Naive thymus-derived CD4-positive, alpha-beta T cell (primary cell): ENCODE measurements around the gene KDM4C. TPM values are rescaled to one million over a fixed set of nuclear protein-coding genes. Genes with fewer than 3 reads are reported as not detected.
A peak's percentile ranks its signal among the peaks of the same experiment; 100 is the strongest.

Source experiments
- ATAC-seq: fragments of 150-1000 bp; cut with Tn5 transposase; 2 replicates; pipeline ENCODE4 v1.10.0; 2021; ENCODE audit warnings: mild to moderate bottlenecking, moderate library complexity
- CTCF ChIA-PET: fragments of 350-600 bp; sonication (Branson Sonifier 250); formaldehyde crosslinking; loops from one replicate; lab custom pipeline; 2021; ENCODE audit warnings: antibody characterized with exemption; lab: Charles Lee
- POLR2A ChIA-PET: fragments of 350-600 bp; sonication (Branson Sonifier 250); formaldehyde crosslinking; loops from one replicate; lab custom pipeline; 2021; ENCODE audit warnings: antibody characterized with exemption, inconsistent platforms; lab: Charles Lee
- DNase-seq, 9 donors: peaks; one replicate each; pipeline versions ENCODE4 v3.0.0 to v3.0.0-alpha.2; 2020 to 2022; ENCODE audit warnings: mixed read lengths in 1 of 9
- H3K27ac ChIP-seq: one replicate; pipeline ENCODE4 v1.7.0; 2013; ENCODE audit warnings: mild to moderate bottlenecking, low read depth, low read length, moderate library complexity
- H3K27me3 ChIP-seq, 2 donors: one replicate each; pipeline ENCODE4 v1.7.0; 2013; ENCODE audit warnings: low read length in 2 of 2, mild to moderate bottlenecking in 2 of 2, moderate library complexity in 2 of 2; ENCODE audit not compliant: control insufficient read depth in 2 of 2, insufficient read depth in 2 of 2
- H3K36me3 ChIP-seq, 3 experiments: 1 replicate in 2 of 3; 2 replicates in 1 of 3; pipeline ENCODE4 v1.7.0; 2013; ENCODE audit warnings: low read length in 3 of 3, mild to moderate bottlenecking in 3 of 3, moderate library complexity in 1 of 3; ENCODE audit not compliant: insufficient read depth in 3 of 3, control insufficient read depth in 2 of 3
- H3K4me1 ChIP-seq, 2 donors: one replicate each; pipeline ENCODE4 v1.7.0; 2013; ENCODE audit warnings: low read length in 2 of 2, mild to moderate bottlenecking in 2 of 2, moderate library complexity in 1 of 2; ENCODE audit not compliant: control insufficient read depth in 2 of 2, insufficient read depth in 2 of 2
- H3K4me3 ChIP-seq: 2 replicates; pipeline ENCODE4 v1.7.0; 2013; ENCODE audit warnings: mild to moderate bottlenecking, low read length
- H3K9me3 ChIP-seq, 3 experiments: 1 replicate in 2 of 3; 2 replicates in 1 of 3; pipeline ENCODE4 v1.7.0; 2013; ENCODE audit warnings: low read length in 3 of 3; ENCODE audit not compliant: control insufficient read depth in 2 of 3
- H3K27ac Mint-ChIP-seq, 9 donors: one replicate each; pipeline ENCODE4 v1.8.0; 2020 to 2022; ENCODE audit warnings: mixed read lengths in 9 of 9, mild to moderate bottlenecking in 8 of 9, moderate library complexity in 5 of 9, inconsistent platforms in 2 of 9
- H3K27me3 Mint-ChIP-seq, 5 donors: one replicate each; pipeline ENCODE4 v1.8.0; 2021 to 2022; ENCODE audit warnings: mixed read lengths in 5 of 5, mild to moderate bottlenecking in 1 of 5
- H3K36me3 Mint-ChIP-seq, 5 donors: one replicate each; pipeline ENCODE4 v1.8.0; 2020 to 2022; ENCODE audit warnings: mixed read lengths in 5 of 5, mild to moderate bottlenecking in 3 of 5, inconsistent platforms in 1 of 5
- H3K4me1 Mint-ChIP-seq, 7 donors: one replicate each; pipeline ENCODE4 v1.8.0; 2020 to 2022; ENCODE audit warnings: mixed read lengths in 7 of 7, mild to moderate bottlenecking in 3 of 7, inconsistent platforms in 1 of 7
- H3K4me3 Mint-ChIP-seq, 10 donors: one replicate each; pipeline ENCODE4 v1.8.0; 2020 to 2022; ENCODE audit warnings: mild to moderate bottlenecking in 10 of 10, mixed read lengths in 10 of 10, moderate library complexity in 6 of 10, inconsistent platforms in 2 of 10
- H3K9me3 Mint-ChIP-seq, 11 donors: one replicate each; pipeline ENCODE4 v1.8.0; 2020 to 2022; ENCODE audit warnings: mixed read lengths in 11 of 11, mild to moderate bottlenecking in 4 of 11, inconsistent platforms in 1 of 11, moderate library complexity in 1 of 11
- intact Hi-C, 2 donors: fragments of 100-400 bp; cut with micrococcal nuclease; formaldehyde crosslinking; loops; one replicate each; pipeline ENCODE4 v1.15.1; 2023
- polyA plus RNA-seq, 2 donors: library from polyadenylated mRNA; unstranded; fragments of 300-500 nt; fragmentation: Illumina TruSeq; gene quantifications; one replicate each; pipeline ENCODE4 v1.2.3, GENCODE V29; 2021
- total RNA-seq, 6 experiments: library from RNA in 5 of 6; stranded (reverse) in 5 of 6; gene quantifications; 1 replicate in 5 of 6; 2 replicates in 1 of 6; pipeline ENCODE4 v1.2.3 and lab custom pipeline; 2021 to 2026

Gene KDM4C
- total and polyA plus RNA-seq, 7 experiments from 2014 or later = 38.5 to 100 (median 91.3) TPM

- H3K4me1 ChIP-seq = no peaks in the 10 kb centered on the region
- POLR2A ChIA-PET = no interaction called here
- no peak overlapping the region for H3K4me3 Mint-ChIP-seq
- intact Hi-C loops = no loop called here
- peaks cover 6 to 79% (median 12%) of the 10 kb centered on the region in 3 experiments for H3K36me3 ChIP-seq
- DNase-seq (no peak), ATAC-seq (no peak)
- H3K27me3 ChIP-seq = no peaks in the 10 kb centered on the region
- CTCF ChIA-PET = no interaction called here
- H3K9me3 Mint-ChIP-seq = peaks cover 0 to 2% (median 0%) of the 10 kb centered on the region in 11 donors
- no peak overlapping the region for H3K4me3 ChIP-seq
- no peaks in the 10 kb centered on the region for H3K9me3 ChIP-seq
- no peaks in the 10 kb centered on the region for H3K4me1 Mint-ChIP-seq
- H3K27ac ChIP-seq = no peak overlapping the region
- H3K27me3 Mint-ChIP-seq = no peaks in the 10 kb centered on the region
- H3K36me3 Mint-ChIP-seq = peaks cover 24 to 57% (median 44%) of the 10 kb centered on the region in 5 donors
- H3K27ac Mint-ChIP-seq = no peak overlapping the region
These were observed 229.6 kb downstream of the KDM4C start for GRCh38 chr9:6987381-6987780.

GRCh38 chr9:6991418-6991817 is 233.6 kb downstream of the KDM4C start:
- no peak for DNase-seq
- H3K27me3 ChIP-seq = no peaks in the 10 kb centered on the region
- Mint-ChIP-seq H3K36me3 (peaks cover 24 to 60% (median 46%) of the 10 kb centered on the region in 5 donors), H3K27me3 (no peaks in the 10 kb centered on the region), H3K27ac (peak overlapping the region in 1 of 9 donors; percentile 26), H3K4me1 (peaks cover 0 to 4% (median 0%) of the 10 kb centered on the region in 7 donors), H3K9me3 (no peaks in the 10 kb centered on the region), H3K4me3 (no peak overlapping the region)
- ATAC-seq = no peak
- H3K4me3 ChIP-seq = no peak overlapping the region
- no peak overlapping the region for H3K27ac ChIP-seq
- H3K36me3 ChIP-seq = peaks cover 6 to 69% (median 12%) of the 10 kb centered on the region in 3 experiments
- intact Hi-C loops = no loop called here
- POLR2A ChIA-PET = no interaction called here
- CTCF ChIA-PET = no interaction called here
- H3K4me1 ChIP-seq = no peaks in the 10 kb centered on the region
- no peaks in the 10 kb centered on the region for H3K9me3 ChIP-seq

- Histone ChIP-seq H3K27me3 (no peaks in the 10 kb centered on the region), H3K9me3 (no peaks in the 10 kb centered on the region), H3K27ac (no peak overlapping the region), H3K4me3 (no peak overlapping the region), H3K4me1 (no peaks in the 10 kb centered on the region), H3K36me3 (peaks cover 0 to 49% (median 4%) of the 10 kb centered on the region in 3 experiments)
- no peaks in the 10 kb centered on the region for H3K9me3 Mint-ChIP-seq
- ATAC-seq = no peak
- H3K4me3 Mint-ChIP-seq = no peak overlapping the region
- H3K27me3 Mint-ChIP-seq = no peaks in the 10 kb centered on the region
- ChIA-PET POLR2A (interaction anchor here (0.9 kb wide), 1 partner anchor 529 kb away, joined by 3 read pairs; no protein-coding TSS in a partner anchor), CTCF (no interaction called here)
- no peak for DNase-seq
- peaks cover 0 to 4% (median 0%) of the 10 kb centered on the region in 7 donors for H3K4me1 Mint-ChIP-seq
- no peak overlapping the region for H3K27ac Mint-ChIP-seq
- intact Hi-C loops = no loop called here
- peaks cover 23 to 65% (median 43%) of the 10 kb centered on the region in 5 donors for H3K36me3 Mint-ChIP-seq
These were observed 238.5 kb downstream of the KDM4C start for GRCh38 chr9:6996061-6996854.

GRCh38 chr9:6997330-6997729 is 239.6 kb downstream of the KDM4C start:
- peaks cover 0 to 50% (median 4%) of the 10 kb centered on the region in 3 experiments for H3K36me3 ChIP-seq
- Mint-ChIP-seq H3K27me3 (no peaks in the 10 kb centered on the region), H3K4me1 (peaks cover 0 to 4% (median 0%) of the 10 kb centered on the region in 7 donors), H3K4me3 (no peak overlapping the region), H3K36me3 (peaks cover 27 to 69% (median 48%) of the 10 kb centered on the region in 5 donors), H3K9me3 (no peaks in the 10 kb centered on the region), H3K27ac (no peak overlapping the region)
- no peak for DNase-seq
- H3K27me3 ChIP-seq = no peaks in the 10 kb centered on the region
- ChIA-PET CTCF (no interaction called here), POLR2A (no interaction called here)
- H3K4me1 ChIP-seq = no peaks in the 10 kb centered on the region
- no peak overlapping the region for H3K4me3 ChIP-seq
- intact Hi-C loops = no loop called here
- H3K27ac ChIP-seq = no peak overlapping the region
- no peaks in the 10 kb centered on the region for H3K9me3 ChIP-seq
- no peak for ATAC-seq

GRCh38 chr9:6999794-7000193 is 242.0 kb downstream of the KDM4C start:
- peaks cover 17 to 67% (median 50%) of the 10 kb centered on the region in 5 donors for H3K36me3 Mint-ChIP-seq
- ChIA-PET CTCF (no interaction called here), POLR2A (interaction anchor here (1.1 kb wide), 1 partner anchor 242 kb away, joined by 4 read pairs; the partner anchor contains the start of gene KDM4C)
- no peak for DNase-seq
- Histone ChIP-seq H3K4me1 (no peaks in the 10 kb centered on the region), H3K36me3 (peaks cover 0 to 55% (median 4%) of the 10 kb centered on the region in 3 experiments), H3K27me3 (no peaks in the 10 kb centered on the region), H3K27ac (no peak overlapping the region), H3K9me3 (no peaks in the 10 kb centered on the region), H3K4me3 (no peak overlapping the region)
- no peak overlapping the region for H3K4me3 Mint-ChIP-seq
- no peaks in the 10 kb centered on the region for H3K9me3 Mint-ChIP-seq
- H3K27ac Mint-ChIP-seq = no peak overlapping the region
- peaks cover 0 to 4% (median 0%) of the 10 kb centered on the region in 7 donors for H3K4me1 Mint-ChIP-seq
- no peak for ATAC-seq
- H3K27me3 Mint-ChIP-seq = no peaks in the 10 kb centered on the region
- intact Hi-C loops = no loop called here

GRCh38 chr9:7001571-7001970 is 243.8 kb downstream of the KDM4C start:
- ChIA-PET POLR2A (no interaction called here), CTCF (no interaction called here)
- Histone ChIP-seq H3K4me3 (no peak overlapping the region), H3K36me3 (peaks cover 0 to 47% (median 0%) of the 10 kb centered on the region in 3 experiments), H3K9me3 (no peaks in the 10 kb centered on the region), H3K27me3 (no peaks in the 10 kb centered on the region), H3K27ac (no peak overlapping the region), H3K4me1 (no peaks in the 10 kb centered on the region)
- H3K4me1 Mint-ChIP-seq = peaks cover 0 to 4% (median 0%) of the 10 kb centered on the region in 7 donors
- DNase-seq (no peak), ATAC-seq (no peak)
- intact Hi-C loops = no loop called here
- H3K36me3 Mint-ChIP-seq = peaks cover 5 to 60% (median 45%) of the 10 kb centered on the region in 5 donors
- H3K27ac Mint-ChIP-seq = peak overlapping the region in 1 of 9 donors; percentile 32
- peaks cover 0 to 2% (median 0%) of the 10 kb centered on the region in 11 donors for H3K9me3 Mint-ChIP-seq
- no peak overlapping the region for H3K4me3 Mint-ChIP-seq
- no peaks in the 10 kb centered on the region for H3K27me3 Mint-ChIP-seq
